K562 (cell line): ENCODE data around the gene RPL35.

Experiments
- CREM ChIP-seq: IDR thresholded peaks from 2 replicates; pipeline ENCODE4 v1.6.1; 2014; ENCODE audit warnings: antibody characterized with exemption, low read depth
- CTCF ChIP-seq, 3 experiments: IDR thresholded peaks in 2 of 3; conservative IDR thresholded peaks in 1 of 3; 2 replicates each; pipeline ENCODE4 v1.5.1; 2011 to 2012; ENCODE audit warnings: low read length in 3 of 3, mild to moderate bottlenecking in 3 of 3, control low read depth in 2 of 3, improper control_type of control experiment in 1 of 3, inconsistent platforms in 1 of 3, low read depth in 1 of 3, mixed read lengths in 1 of 3, moderate library complexity in 1 of 3; ENCODE audit not compliant: insufficient read depth in 2 of 3
- EZH2 ChIP-seq: IDR thresholded peaks from 2 replicates; pipeline ENCODE4 v1.6.1; 2012; ENCODE audit warnings: low read depth, mild to moderate bottlenecking, inconsistent platforms, low read length, borderline replicate concordance
- HMGXB4 ChIP-seq: sonication (generic); formaldehyde crosslinking; IDR thresholded peaks from 2 replicates; pipeline ENCODE4 v1.8.1; 2023; ENCODE audit warnings: mild to moderate bottlenecking, missing genetic modification reagents
- SIN3A ChIP-seq, 2 experiments: fragments of 150-350 bp in 1 of 2; IDR thresholded peaks; 2 replicates each; pipeline ENCODE4 v1.6.1; 2011 to 2016; ENCODE audit warnings: borderline replicate concordance in 2 of 2, low read depth in 2 of 2, low read length in 2 of 2, mild to moderate bottlenecking in 2 of 2, moderate library complexity in 2 of 2; ENCODE audit not compliant: control insufficient read depth in 1 of 2
- ZNF146 ChIP-seq: IDR thresholded peaks from one replicate; pipeline ENCODE4 v1.6.1; 2018; ENCODE audit warnings: missing compliant biosample characterization; ENCODE audit not compliant: unreplicated experiment

- TF ChIP-seq HMGXB4 (CRISPR knock-in tag) (no peak), CTCF (IDR thresholded peaks at IDR 0.05 in 2 of 3, conservative IDR thresholded peaks at IDR 0.05 in 1 of 3; ENCODE audit: insufficient read depth in 2 of 3, low read depth in 1 of 3, low read length in 3 of 3) (no peak), SIN3A (IDR thresholded peaks at IDR 0.05; ENCODE audit: borderline replicate concordance in 2 of 2, control insufficient read depth in 1 of 2, low read depth in 2 of 2, low read length in 2 of 2) (no peak), EZH2 (no peak), CREM (no peak), ZNF146 (CRISPR knock-in tag) (no peak)
Measured at GRCh38 chr9:124854822-124855221, 6.9 kb downstream of the RPL35 start.
